PC-3 (cell line): ENCODE data around the gene RFX7.

Experiments
- CTCF ChIP-seq: fragments of 300-600 bp; sonication (generic); conservative IDR thresholded peaks from 2 replicates; pipeline ENCODE4 v1.5.1; 2017; ENCODE audit warnings: antibody characterized with exemption, low read depth, mild to moderate bottlenecking, low read length
- EZH2 ChIP-seq: fragments of 300-600 bp; sonication (generic); IDR thresholded peaks from one replicate; pipeline ENCODE4 v1.6.1; 2017; ENCODE audit warnings: antibody characterized with exemption, mild to moderate bottlenecking, low read length; ENCODE audit not compliant: unreplicated experiment
- EZH2phosphoT487 ChIP-seq: fragments of 300-600 bp; sonication (generic); IDR thresholded peaks from 2 replicates; pipeline ENCODE4 v1.6.1; 2018; ENCODE audit warnings: mild to moderate bottlenecking, antibody characterized with exemption, low read length, borderline replicate concordance

GRCh38 chr15:56244811-56245576 is 1.3 kb upstream of the RFX7 start:
- TF ChIP-seq CTCF, result no peak
- no peak for TF ChIP-seq EZH2phosphoT487
- no peak for TF ChIP-seq EZH2
